Bronchial epithelial cell (primary cell): Measurements from ENCODE around the gene DENND1C. TPM values are rescaled to one million over a fixed set of nuclear protein-coding genes. Genes with fewer than 3 reads are reported as not detected.

Experiments
- DNase-seq: peaks from one replicate; pipeline ENCODE4 v3.0.0-alpha.2; 2010; ENCODE audit warnings: low read depth
- FAIRE-seq: peaks from 2 replicates; lab custom pipeline; 2011; peaks lifted over from hg19 to GRCh38; lab: Jason Lieb, UNC
- H3K27me3 ChIP-seq: 2 replicates; pipeline ENCODE4 v1.5.1; 2011; ENCODE audit warnings: low read length; ENCODE audit not compliant: control insufficient read depth, insufficient read depth
- H3K36me3 ChIP-seq: 2 replicates; pipeline ENCODE4 v1.5.1; 2011; ENCODE audit warnings: low read length; ENCODE audit not compliant: control insufficient read depth, insufficient read depth
- H3K4me3 ChIP-seq: 2 replicates; pipeline ENCODE4 v1.5.1; 2011; ENCODE audit warnings: mild to moderate bottlenecking, low read depth, low read length, control low read depth
- CTCF ChIP-seq: IDR thresholded peaks from 2 replicates; pipeline ENCODE4 v1.5.1; 2011; ENCODE audit warnings: mild to moderate bottlenecking, moderate library complexity, low read length, control low read depth, inconsistent platforms; ENCODE audit not compliant: insufficient read depth, severe bottlenecking
- total RNA-seq: library from RNA; depleted of rRNA; stranded (reverse); fragments of >200 nt; gene quantifications from 2 replicates; pipeline ENCODE4 v1.2.1, GENCODE V29; 2014

DENND1C gene
- total RNA-seq, 1 donor from 2014 or later, result under 0.01 TPM

GRCh38 chr19:6471076-6471475 is 10.5 kb downstream of the DENND1C start:
- FAIRE-seq (no peak), DNase-seq (no peak)
- H3K36me3 ChIP-seq, result peaks cover 6% of the 10 kb centered on the region
- TF ChIP-seq CTCF, result no peak
- peaks cover 11% of the 10 kb centered on the region for H3K27me3 ChIP-seq
- H3K4me3 ChIP-seq, result no peak overlapping the region

GRCh38 chr19:6470173-6470572 is 11.4 kb downstream of the DENND1C start:
- Histone ChIP-seq H3K27me3 (peaks cover 2% of the 10 kb centered on the region), H3K36me3 (peaks cover 10% of the 10 kb centered on the region), H3K4me3 (no peak overlapping the region)
- DNase-seq (no peak), FAIRE-seq (no peak)
- TF ChIP-seq CTCF, result no peak

GRCh38 chr19:6467384-6467783 is 14.2 kb downstream of the DENND1C start:
- Histone ChIP-seq H3K4me3 (no peak overlapping the region), H3K27me3 (no peaks in the 10 kb centered on the region), H3K36me3 (peaks cover 10% of the 10 kb centered on the region)
- TF ChIP-seq CTCF, result no peak
- DNase-seq (no peak), FAIRE-seq (no peak)

- H3K36me3 ChIP-seq, result peaks cover 10% of the 10 kb centered on the region
- FAIRE-seq (no peak), DNase-seq (no peak)
- H3K27me3 ChIP-seq, result no peaks in the 10 kb centered on the region
- TF ChIP-seq CTCF, result no peak
- H3K4me3 ChIP-seq, result no peak overlapping the region
Observed at GRCh38 chr19:6466526-6467248, 14.9 kb downstream of the DENND1C start.

GRCh38 chr19:6465663-6466062 is 15.9 kb downstream of the DENND1C start:
- FAIRE-seq (peak; percentile 7), DNase-seq (no peak)
- no peak for TF ChIP-seq CTCF
- no peaks in the 10 kb centered on the region for H3K27me3 ChIP-seq
- no peak overlapping the region for H3K4me3 ChIP-seq
- peaks cover 10% of the 10 kb centered on the region for H3K36me3 ChIP-seq

GRCh38 chr19:6465006-6465405 is 16.6 kb downstream of the DENND1C start:
- peaks cover 10% of the 10 kb centered on the region for H3K36me3 ChIP-seq
- H3K27me3 ChIP-seq, result no peaks in the 10 kb centered on the region
- H3K4me3 ChIP-seq, result peak overlapping the region; percentile 96
- no peak for FAIRE-seq
- no peak for TF ChIP-seq CTCF
- DNase-seq, result no peak
